ENCODE results near the gene RALB. TPM values are rescaled to one million over a fixed set of nuclear protein-coding genes. Genes with fewer than 3 reads are reported as not detected.

RALB gene
- total RNA-seq, 1 experiment from 2014 or later, result 24.6 TPM

- TF ChIP-seq CTCF (conservative IDR thresholded peaks at IDR 0.05), result no peak
- Histone ChIP-seq H2BK20ac (ENCODE audit: low read depth, low read length, poor library complexity, severe bottlenecking) (no peak overlapping the region), H4K8ac (replicated peaks; ENCODE audit: insufficient read length, low read depth, low read length) (no peak overlapping the region), H4K91ac (ENCODE audit: insufficient read length, low read depth, low read length) (no peak overlapping the region), H3K9ac (ENCODE audit: extremely low read depth, insufficient read length, low read length) (no peak overlapping the region), H3K23ac (ENCODE audit: insufficient read length, low read depth, low read length) (no peak overlapping the region), H2BK120ac (ENCODE audit: low read depth, low read length, poor library complexity, severe bottlenecking) (no peak overlapping the region), H3K4me1 (ENCODE audit: insufficient read depth, low read length) (no peaks in the 10 kb centered on the region), H4K5ac (ENCODE audit: insufficient read length, low read depth, low read length) (no peak overlapping the region), H2BK5ac (ENCODE audit: insufficient read length, low read length) (no peak overlapping the region), H3K79me1 (ENCODE audit: insufficient read depth, low read depth, low read length, poor library complexity, severe bottlenecking) (no peaks in the 10 kb centered on the region), H3K27ac (ENCODE audit: insufficient read length, low read depth, low read length) (no peak overlapping the region), H3K56ac (ENCODE audit: insufficient read length, low read depth, low read length) (no peak overlapping the region), H3K23me2 (ENCODE audit: insufficient read length, low read depth, low read length, poor library complexity, severe bottlenecking) (no peaks in the 10 kb centered on the region), H3K79me2 (ENCODE audit: insufficient read depth, low read length) (no peaks in the 10 kb centered on the region; the same call in 1 of the 2 replicates), H3K27me3 (ENCODE audit: insufficient read depth, low read length) (peaks cover 10% of the 10 kb centered on the region; the same call in 1 of the 2 replicates), H3K18ac (ENCODE audit: insufficient read length, low read depth, low read length) (no peak overlapping the region), H2BK12ac (ENCODE audit: insufficient read length, low read depth, low read length) (no peak overlapping the region), H3T11ph (ENCODE audit: low read length) (no peak overlapping the region), H3K4ac (ENCODE audit: low read depth, low read length) (no peak overlapping the region), H3K4me2 (ENCODE audit: insufficient read depth, insufficient read length, low read length) (no peak overlapping the region), H2BK15ac (ENCODE audit: low read depth, low read length) (no peak overlapping the region), H2AFZ (ENCODE audit: low read length) (no peak overlapping the region), H3K9me3 (ENCODE audit: control insufficient read depth, low read depth, low read length) (peaks cover 4% of the 10 kb centered on the region), H2AK5ac (ENCODE audit: insufficient read length, low read length) (no peak overlapping the region), H3K14ac (ENCODE audit: insufficient read depth, low read length) (no peak overlapping the region), H4K20me1 (ENCODE audit: control insufficient read depth, insufficient read depth, insufficient read length) (peaks cover 2% of the 10 kb centered on the region)
- WGBS (ENCODE audit: extremely low coverage, insufficient read length, low lambda C conversion rate), result no CpG with 5 or more reads among the region's 9 CpGs
- peaks cover 10 to 13% (median 11%) of the 10 kb centered on the region in 3 experiments for H3K36me3 Mint-ChIP-seq (ENCODE audit: insufficient read depth in 1 of 3, low read depth in 3 of 3)
- H3K9me3 Mint-ChIP-seq, result peaks cover 6 to 9% of the 10 kb centered on the region in 2 experiments
- H3K27me3 Mint-ChIP-seq (ENCODE audit: low read depth), result peaks cover 69% of the 10 kb centered on the region
- H3K4me3 Mint-ChIP-seq, result no peak overlapping the region
- peaks cover 17 to 28% of the 10 kb centered on the region in 2 experiments for H3K4me1 Mint-ChIP-seq
- no peak overlapping the region for H3K27ac Mint-ChIP-seq
- DNase-seq, result no peak
Measured at GRCh38 chr2:120226316-120226715, 26.3 kb upstream of the RALB start.

Data from H9 (cell line).